ENCODE data around the gene GGA2.

Gene GGA2

GRCh38 chr16:23509782-23510163 is 521 bp downstream of the GGA2 start:
- no peak for TF ChIP-seq CTCF (IDR thresholded peaks at IDR 0.05)
- H3K27ac ChIP-seq = no peak overlapping the region
- H3K4me3 ChIP-seq (ENCODE audit: low read depth in 1 of 2, low read length in 1 of 2) = peak overlapping the region; percentile 62 to 71
- no peaks in the 10 kb centered on the region for H3K27me3 ChIP-seq
- H3K36me3 ChIP-seq = no peaks in the 10 kb centered on the region
- peaks cover 27 to 30% of the 10 kb centered on the region in 2 experiments for H3K4me1 ChIP-seq (ENCODE audit: control insufficient read depth in 1 of 2, insufficient read depth in 1 of 2, low read depth in 1 of 2, low read length in 1 of 2)
- no peaks in the 10 kb centered on the region for H3K9me3 ChIP-seq

- Histone ChIP-seq H3K36me3 (no peaks in the 10 kb centered on the region), H3K27me3 (no peaks in the 10 kb centered on the region), H3K27ac (no peak overlapping the region), H3K4me3 (ENCODE audit: low read depth in 1 of 2, low read length in 1 of 2) (peak overlapping the region; percentile 62 to 71), H3K9me3 (no peaks in the 10 kb centered on the region), H3K4me1 (ENCODE audit: control insufficient read depth in 1 of 2, insufficient read depth in 1 of 2, low read depth in 1 of 2, low read length in 1 of 2) (peaks cover 31 to 34% of the 10 kb centered on the region in 2 experiments)
- TF ChIP-seq CTCF (IDR thresholded peaks at IDR 0.05) = no peak
These were observed 896 bp downstream of the GGA2 start for GRCh38 chr16:23509441-23509754.

- no peaks in the 10 kb centered on the region for H3K9me3 ChIP-seq
- H3K4me1 ChIP-seq (ENCODE audit: control insufficient read depth in 1 of 2, insufficient read depth in 1 of 2, low read depth in 1 of 2, low read length in 1 of 2) = peaks cover 36 to 38% of the 10 kb centered on the region in 2 experiments
- no peak for TF ChIP-seq CTCF (IDR thresholded peaks at IDR 0.05)
- no peaks in the 10 kb centered on the region for H3K36me3 ChIP-seq
- H3K27ac ChIP-seq = no peak overlapping the region
- peak overlapping the region; percentile 62 to 71 for H3K4me3 ChIP-seq (ENCODE audit: low read depth in 1 of 2, low read length in 1 of 2)
- no peaks in the 10 kb centered on the region for H3K27me3 ChIP-seq
These were observed 1.5 kb downstream of the GGA2 start for GRCh38 chr16:23508589-23509440.

- H3K27me3 ChIP-seq = no peaks in the 10 kb centered on the region
- H3K4me3 ChIP-seq (ENCODE audit: low read depth in 1 of 2, low read length in 1 of 2) = no peak overlapping the region
- no peak overlapping the region for H3K27ac ChIP-seq
- H3K36me3 ChIP-seq = no peaks in the 10 kb centered on the region
- peaks cover 36 to 38% of the 10 kb centered on the region in 2 experiments for H3K4me1 ChIP-seq (ENCODE audit: control insufficient read depth in 1 of 2, insufficient read depth in 1 of 2, low read depth in 1 of 2, low read length in 1 of 2)
- no peak for TF ChIP-seq CTCF (IDR thresholded peaks at IDR 0.05)
- H3K9me3 ChIP-seq = no peaks in the 10 kb centered on the region
These were observed 3.7 kb downstream of the GGA2 start for GRCh38 chr16:23506606-23506994.

GRCh38 chr16:23505671-23506605 is 4.4 kb downstream of the GGA2 start:
- no peaks in the 10 kb centered on the region for H3K36me3 ChIP-seq
- peaks cover 36 to 41% of the 10 kb centered on the region in 2 experiments for H3K4me1 ChIP-seq (ENCODE audit: control insufficient read depth in 1 of 2, insufficient read depth in 1 of 2, low read depth in 1 of 2, low read length in 1 of 2)

More at GRCh38 chr16:23505671-23506605, 4.4 kb downstream of the GGA2 start:
- no peak overlapping the region for H3K27ac ChIP-seq
- no peak for TF ChIP-seq CTCF (IDR thresholded peaks at IDR 0.05)
- no peaks in the 10 kb centered on the region for H3K9me3 ChIP-seq
- no peaks in the 10 kb centered on the region for H3K27me3 ChIP-seq
- H3K4me3 ChIP-seq (ENCODE audit: low read depth in 1 of 2, low read length in 1 of 2) = no peak overlapping the region
